HepG2 (cell line): Measurements from ENCODE around the gene NEURL4. TPM values are rescaled to one million over a fixed set of nuclear protein-coding genes. Genes with fewer than 3 reads are reported as not detected.
A peak's percentile ranks its signal among the peaks of the same experiment; 100 is the strongest.

Source experiments
- EEA1 ChIP-seq: sonication (generic); formaldehyde crosslinking; IDR thresholded peaks from 2 replicates; pipeline ENCODE4 v1.5.1; 2020; ENCODE audit warnings: mild to moderate bottlenecking, missing genetic modification reagents, borderline replicate concordance
- GPBP1L1 ChIP-seq: sonication (generic); formaldehyde crosslinking; IDR thresholded peaks from 2 replicates; pipeline ENCODE4 v1.5.0; 2020; ENCODE audit warnings: mild to moderate bottlenecking, missing genetic modification reagents
- HNF4G ChIP-seq, 2 experiments: sonication (generic) in 1 of 2; formaldehyde crosslinking in 1 of 2; IDR thresholded peaks; 2 replicates each; pipeline versions ENCODE4 v1.4.0 to v1.6.1; 2011 to 2020; ENCODE audit warnings: borderline replicate concordance in 2 of 2, low read depth in 2 of 2, mild to moderate bottlenecking in 2 of 2, low read length in 1 of 2, missing genetic modification reagents in 1 of 2, moderate library complexity in 1 of 2
- MAX ChIP-seq: IDR thresholded peaks from 2 replicates; pipeline ENCODE4 v1.6.1; 2012; ENCODE audit warnings: inconsistent platforms
- MYC ChIP-seq: sonication (generic); formaldehyde crosslinking; IDR thresholded peaks from 2 replicates; pipeline ENCODE4 v1.9.0; 2021; ENCODE audit warnings: missing genetic modification reagents, borderline replicate concordance
- NFAT5 ChIP-seq: sonication (generic); formaldehyde crosslinking; IDR thresholded peaks from 2 replicates; pipeline ENCODE4 v1.4.0; 2020; ENCODE audit warnings: missing genetic modification reagents
- NFATC3 ChIP-seq: sonication (generic); formaldehyde crosslinking; IDR thresholded peaks from 2 replicates; pipeline ENCODE4 v1.5.1; 2020; ENCODE audit warnings: mild to moderate bottlenecking, missing genetic modification reagents
- PHB2 ChIP-seq: fragments of 450-650 bp; IDR thresholded peaks from 2 replicates; pipeline ENCODE4 v1.6.1; 2018; ENCODE audit not compliant: partially characterized antibody
- RELA ChIP-seq: sonication (generic); formaldehyde crosslinking; IDR thresholded peaks from 2 replicates; pipeline ENCODE4 v1.4.0; 2020; ENCODE audit warnings: missing genetic modification reagents
- SPEN ChIP-seq: sonication (generic); formaldehyde crosslinking; IDR thresholded peaks from 2 replicates; pipeline ENCODE4 v1.5.1; 2020; ENCODE audit warnings: low read depth, mild to moderate bottlenecking, missing genetic modification reagents
- TFAP4 ChIP-seq: sonication (generic); IDR thresholded peaks from 2 replicates; pipeline ENCODE4 v1.6.1; 2016; ENCODE audit warnings: low read depth, borderline replicate concordance
- USF2 ChIP-seq, 2 experiments: sonication (generic) in 1 of 2; formaldehyde crosslinking in 1 of 2; IDR thresholded peaks; 2 replicates each; pipeline versions ENCODE4 v1.5.1 to v1.6.1; 2011 to 2020; ENCODE audit warnings: borderline replicate concordance in 1 of 2, low read depth in 1 of 2, low read length in 1 of 2, mild to moderate bottlenecking in 1 of 2, missing genetic modification reagents in 1 of 2, moderate library complexity in 1 of 2
- ZBTB44 ChIP-seq: sonication (generic); formaldehyde crosslinking; IDR thresholded peaks from 2 replicates; pipeline ENCODE4 v1.4.0; 2020; ENCODE audit warnings: missing genetic modification reagents
- ZNF547 ChIP-seq: sonication (generic); formaldehyde crosslinking; IDR thresholded peaks from 2 replicates; pipeline ENCODE4 v1.5.1; 2020; ENCODE audit warnings: mild to moderate bottlenecking, missing genetic modification reagents
- ZNF576 ChIP-seq: sonication (generic); formaldehyde crosslinking; IDR thresholded peaks from 2 replicates; pipeline ENCODE4 v1.4.0; 2020; ENCODE audit warnings: mild to moderate bottlenecking, missing genetic modification reagents
- polyA plus RNA-seq, 8 experiments: library from polyadenylated mRNA; depleted of rRNA in 3 of 8; stranded (reverse) in 7 of 8; unstranded in 1 of 8; fragments of >200 nt; fragmentation: Illumina TruSeq in 4 of 8; extraction: Trizol in 4 of 8; gene quantifications; 2 replicates each; pipeline versions ENCODE4 v1.2.1 to v1.2.3, GENCODE V29; 2011 to 2016; ENCODE audit warnings: low read depth in 4 of 8, missing spikeins in 1 of 8, mixed read lengths in 1 of 8; ENCODE audit not compliant: insufficient read depth in 1 of 8
- total RNA-seq, 5 experiments: library from RNA; depleted of rRNA; stranded (reverse); fragments of >200 nt; fragmentation: Illumina TruSeq; extraction: Trizol; gene quantifications; 2 replicates each; pipeline ENCODE4 v1.2.3, GENCODE V29; 2016; ENCODE audit warnings: low read depth in 1 of 5

The NEURL4 gene
- total and polyA plus RNA-seq, 2 of the 13 experiments (the other 11 are each of a cell fraction or from before 2014, with no cell fraction given) = 14.8 to 15.7 TPM

GRCh38 chr17:7281953-7282751, 47.0 kb downstream of the NEURL4 start (continued):
- TF ChIP-seq TFAP4 = no peak
- TF ChIP-seq EEA1 (CRISPR knock-in tag) = no peak
- 0 out of 2 replicates have a peak, but pooled peaks have one; percentile 24 for TF ChIP-seq NFAT5
- TF ChIP-seq ZNF576 (CRISPR knock-in tag) = no peak
- TF ChIP-seq NFATC3 = no peak
- no peak for TF ChIP-seq PHB2
- peak; percentile 59; the same call in 1 of the 2 replicates for TF ChIP-seq MYC (CRISPR knock-in tag)
- no peak for TF ChIP-seq USF2 (IDR thresholded peaks at IDR 0.05; ENCODE audit: low read depth, low read length)
- no peak for TF ChIP-seq USF2 (CRISPR knock-in tag; IDR thresholded peaks at IDR 0.05; ENCODE audit: borderline replicate concordance)
- no peak for TF ChIP-seq HNF4G (IDR thresholded peaks at IDR 0.05; ENCODE audit: borderline replicate concordance, low read depth, low read length)
- no peak for TF ChIP-seq HNF4G (CRISPR knock-in tag; IDR thresholded peaks at IDR 0.05; ENCODE audit: borderline replicate concordance, low read depth)
- TF ChIP-seq ZBTB44 = no peak
- TF ChIP-seq SPEN (CRISPR knock-in tag) = peak; percentile 35; the same call in 1 of the 2 replicates
- peak; percentile 34; the same call in 1 of the 2 replicates for TF ChIP-seq RELA (CRISPR knock-in tag)
- no peak for TF ChIP-seq ZNF547 (CRISPR knock-in tag)
- TF ChIP-seq MAX = peak; percentile 13; the same call in 1 of the 2 replicates
- TF ChIP-seq GPBP1L1 (CRISPR knock-in tag) = no peak
